ENCODE measurements around the gene HDHD3.

The HDHD3 gene

GRCh38 chr9:113340011-113340699 lies 36.6 kb downstream of the HDHD3 start, which contains the start of gene WDR31:
TSS of gene WDR31 (minus strand) at chr9:113340275. CDS start at chr9:113332022, 8,253 bp downstream.
- in situ Hi-C loops (cut with MboI; ENCODE audit: low sequenced_read_pairs), result no loop called here

GRCh38 chr9:113337714-113338113 lies 39.1 kb downstream of the HDHD3 start:
- in situ Hi-C loops (cut with MboI; ENCODE audit: low sequenced_read_pairs), result no loop called here

- in situ Hi-C loops (cut with MboI; ENCODE audit: low sequenced_read_pairs), result no loop called here
Measured at GRCh38 chr9:113331780-113332179, 45.0 kb downstream of the HDHD3 start.

GRCh38 chr9:113328045-113328782 lies 48.6 kb downstream of the HDHD3 start:
- in situ Hi-C loops (cut with MboI; ENCODE audit: low sequenced_read_pairs), result no loop called here

GRCh38 chr9:113326230-113326629 lies 50.6 kb downstream of the HDHD3 start:
- in situ Hi-C loops (cut with MboI; ENCODE audit: low sequenced_read_pairs), result no loop called here

Data from HL-60/S4 treated with phorbol 12-myristate 13-acetate at 8.2 ng/mL for 4 days and 3 days (cell line).